Right atrium auricular region (tissue), 2 donors: ENCODE results near the gene MCC. TPM values are rescaled to one million over a fixed set of nuclear protein-coding genes. Genes with fewer than 3 reads are reported as not detected.

Source experiments
- DNase-seq: peaks from one replicate; pipeline ENCODE4 v3.0.0-alpha.2; 2019; ENCODE audit warnings: low spot score
- H3K27ac ChIP-seq, 2 donors: fragments of 200-600 bp; sonication (generic); 1 replicate in 1 of 2; 2 replicates in 1 of 2; pipeline ENCODE4 v1.5.1; 2016 to 2019
- H3K27me3 ChIP-seq, 2 donors: fragments of 200-600 bp; sonication (generic); one replicate each; pipeline versions ENCODE4 v1.5.1 to v1.6.0; 2017 to 2019
- H3K36me3 ChIP-seq: fragments of 200-600 bp; sonication (generic); one replicate; pipeline ENCODE4 v1.5.1; 2016
- H3K4me1 ChIP-seq, 2 donors: fragments of 200-600 bp; sonication (generic); one replicate each; pipeline versions ENCODE4 v1.5.1 to v1.6.0; 2017 to 2019
- H3K4me3 ChIP-seq, 2 donors: fragments of 200-600 bp; sonication (generic); 1 replicate in 1 of 2; 2 replicates in 1 of 2; pipeline ENCODE4 v1.5.1; 2017 to 2019; ENCODE audit warnings: mild to moderate bottlenecking in 1 of 2, moderate library complexity in 1 of 2
- H3K9me3 ChIP-seq, 2 donors: fragments of 200-600 bp; sonication (generic); one replicate each; pipeline ENCODE4 v1.5.1; 2019
- CTCF ChIP-seq, 2 donors: fragments of 200-600 bp; sonication (generic); IDR thresholded peaks; one replicate each; pipeline ENCODE4 v1.5.1; 2019; ENCODE audit warnings: antibody characterized with exemption in 2 of 2
- total RNA-seq, 2 donors: library from RNA; depleted of rRNA; stranded (reverse); fragments of >200 nt; gene quantifications; one replicate each; pipeline ENCODE4 v1.1.0, GENCODE V29; 2016

MCC gene
- total RNA-seq, 2 donors from 2014 or later = 28.8 to 31.7 TPM

- H3K4me1 ChIP-seq = peaks cover 0 to 46% of the 10 kb centered on the region in 2 donors
- DNase-seq = no peak
- no peak for TF ChIP-seq CTCF (IDR thresholded peaks at IDR 0.05)
- H3K27ac ChIP-seq = no peak overlapping the region
- H3K27me3 ChIP-seq = no peaks in the 10 kb centered on the region
- H3K4me3 ChIP-seq = no peak overlapping the region
- H3K36me3 ChIP-seq = no peaks in the 10 kb centered on the region
- no peaks in the 10 kb centered on the region for H3K9me3 ChIP-seq
Observed at GRCh38 chr5:113178073-113178779, 310.0 kb downstream of the MCC start.

- no peak for DNase-seq
- Histone ChIP-seq H3K4me3 (no peak overlapping the region), H3K9me3 (no peaks in the 10 kb centered on the region), H3K27ac (no peak overlapping the region), H3K4me1 (peaks cover 0 to 39% of the 10 kb centered on the region in 2 donors), H3K27me3 (no peaks in the 10 kb centered on the region), H3K36me3 (no peaks in the 10 kb centered on the region)
- no peak for TF ChIP-seq CTCF (IDR thresholded peaks at IDR 0.05)
Observed at GRCh38 chr5:113177225-113177624, 311.0 kb downstream of the MCC start.

- H3K4me1 ChIP-seq = peaks cover 0 to 39% of the 10 kb centered on the region in 2 donors
- no peaks in the 10 kb centered on the region for H3K9me3 ChIP-seq
- H3K27me3 ChIP-seq = no peaks in the 10 kb centered on the region
- H3K36me3 ChIP-seq = no peaks in the 10 kb centered on the region
- DNase-seq = no peak
- no peak overlapping the region for H3K27ac ChIP-seq
- TF ChIP-seq CTCF (IDR thresholded peaks at IDR 0.05) = no peak
- H3K4me3 ChIP-seq = no peak overlapping the region
Observed at GRCh38 chr5:113176734-113177133, 311.5 kb downstream of the MCC start.

- no peak overlapping the region for H3K4me3 ChIP-seq
- no peaks in the 10 kb centered on the region for H3K27me3 ChIP-seq
- peaks cover 0 to 42% of the 10 kb centered on the region in 2 donors for H3K4me1 ChIP-seq
- TF ChIP-seq CTCF (IDR thresholded peaks at IDR 0.05) = no peak
- H3K9me3 ChIP-seq = no peaks in the 10 kb centered on the region
- no peak overlapping the region for H3K27ac ChIP-seq
- no peaks in the 10 kb centered on the region for H3K36me3 ChIP-seq
- DNase-seq = no peak
Observed at GRCh38 chr5:113176196-113176595, 312.1 kb downstream of the MCC start.

GRCh38 chr5:113172231-113172826, 315.9 kb downstream of the MCC start:
- H3K27ac ChIP-seq = no peak overlapping the region
- no peaks in the 10 kb centered on the region for H3K27me3 ChIP-seq
- no peak for TF ChIP-seq CTCF (IDR thresholded peaks at IDR 0.05)
- no peaks in the 10 kb centered on the region for H3K36me3 ChIP-seq
- H3K4me1 ChIP-seq = peaks cover 0 to 37% of the 10 kb centered on the region in 2 donors
- H3K4me3 ChIP-seq = no peak overlapping the region
- no peak for DNase-seq
- H3K9me3 ChIP-seq = no peaks in the 10 kb centered on the region
